HG03135 (cell line): ENCODE measurements around the gene UPK1A.
"Not testable (repeated sequence)": the region's sequence is repeated elsewhere in the genome, so short reads cannot be mapped to it uniquely, and the experiment has no call there.

Source experiments
- ATAC-seq: cut with Tn5 transposase; IDR thresholded peaks from one replicate; pipeline ENCODE4 v1.9.1; 2021; ENCODE audit warnings: mild to moderate bottlenecking, moderate library complexity; ENCODE audit not compliant: unreplicated experiment

The UPK1A gene

DNA sequence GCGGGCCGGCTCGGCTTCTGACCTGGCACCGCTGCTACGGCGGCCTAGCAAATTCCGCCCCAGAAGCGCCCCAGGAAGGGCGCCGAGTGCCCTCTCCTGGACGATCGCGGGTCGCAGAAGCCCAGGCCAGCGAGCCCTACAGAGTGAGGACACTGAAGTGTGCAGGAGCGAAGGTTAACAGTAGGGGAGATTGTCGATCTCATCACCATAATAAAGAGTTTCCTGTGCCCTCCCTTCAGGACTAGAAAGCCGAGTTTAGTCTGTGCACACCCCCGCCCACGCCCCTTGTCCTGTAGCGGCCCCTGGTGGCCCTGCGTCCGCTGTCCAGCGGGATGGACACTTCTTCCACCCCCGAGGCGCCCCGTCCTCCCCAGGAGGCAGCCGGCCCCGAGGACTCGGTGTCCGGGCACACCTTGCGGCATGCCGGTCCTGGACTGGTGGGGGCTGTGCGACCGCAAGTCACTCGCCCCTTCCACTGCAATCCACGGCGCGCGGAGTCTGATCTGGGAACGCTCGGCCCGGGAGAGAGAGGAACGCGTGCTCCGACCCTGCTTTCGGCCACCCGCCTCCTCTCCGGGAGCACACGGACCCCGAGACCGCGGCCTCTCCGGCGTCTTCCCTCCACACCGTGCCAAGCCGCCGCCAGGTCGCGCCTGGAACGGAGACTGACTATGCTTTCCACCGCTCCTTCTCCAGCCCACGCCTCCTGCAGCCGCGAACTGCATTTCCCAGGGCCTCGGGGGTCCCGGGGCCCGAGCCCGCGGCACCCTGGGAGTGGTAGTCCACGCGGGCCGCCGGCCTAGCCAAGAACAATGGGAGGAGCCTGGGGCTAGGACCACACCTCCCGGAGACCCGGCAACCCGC is 50.7 kb downstream of the UPK1A start:
- ATAC-seq, result peak; percentile 61

DNA sequence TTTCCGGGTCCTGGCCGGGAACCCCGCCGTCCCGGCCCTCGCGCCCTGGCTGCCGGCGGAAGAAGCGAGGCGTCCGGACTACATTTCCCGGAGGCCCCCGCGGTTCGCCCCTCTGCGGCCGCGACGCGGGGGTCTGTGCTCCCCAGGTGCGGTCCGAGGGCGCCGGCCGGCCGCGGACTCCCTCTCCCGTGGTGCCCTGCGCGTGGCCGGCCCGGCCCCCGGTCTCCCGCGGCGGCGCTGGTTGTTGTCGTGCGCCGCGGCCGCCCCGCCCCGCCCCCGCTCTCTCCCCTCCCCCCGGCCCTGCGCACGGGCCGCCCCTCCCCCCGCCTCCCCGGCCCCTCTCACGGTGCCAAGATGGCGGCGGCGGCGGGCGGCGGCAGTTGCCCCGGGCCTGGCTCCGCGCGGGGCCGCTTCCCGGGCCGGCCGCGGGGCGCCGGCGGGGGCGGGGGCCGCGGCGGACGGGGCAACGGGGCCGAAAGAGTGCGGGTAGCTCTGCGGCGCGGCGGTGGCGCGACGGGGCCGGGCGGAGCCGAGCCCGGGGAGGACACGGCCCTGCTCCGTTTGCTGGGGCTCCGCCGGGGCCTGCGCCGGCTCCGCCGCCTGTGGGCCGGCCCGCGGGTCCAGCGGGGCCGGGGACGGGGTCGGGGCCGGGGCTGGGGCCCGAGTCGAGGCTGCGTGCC is 51.5 kb downstream of the UPK1A start, which contains the start of gene KMT2B:
Gene KMT2B (plus strand): TSS at position 339 of the 680 bp plus-strand sequence. CDS start 16 bp downstream, at position 355.
- no peak for ATAC-seq

DNA sequence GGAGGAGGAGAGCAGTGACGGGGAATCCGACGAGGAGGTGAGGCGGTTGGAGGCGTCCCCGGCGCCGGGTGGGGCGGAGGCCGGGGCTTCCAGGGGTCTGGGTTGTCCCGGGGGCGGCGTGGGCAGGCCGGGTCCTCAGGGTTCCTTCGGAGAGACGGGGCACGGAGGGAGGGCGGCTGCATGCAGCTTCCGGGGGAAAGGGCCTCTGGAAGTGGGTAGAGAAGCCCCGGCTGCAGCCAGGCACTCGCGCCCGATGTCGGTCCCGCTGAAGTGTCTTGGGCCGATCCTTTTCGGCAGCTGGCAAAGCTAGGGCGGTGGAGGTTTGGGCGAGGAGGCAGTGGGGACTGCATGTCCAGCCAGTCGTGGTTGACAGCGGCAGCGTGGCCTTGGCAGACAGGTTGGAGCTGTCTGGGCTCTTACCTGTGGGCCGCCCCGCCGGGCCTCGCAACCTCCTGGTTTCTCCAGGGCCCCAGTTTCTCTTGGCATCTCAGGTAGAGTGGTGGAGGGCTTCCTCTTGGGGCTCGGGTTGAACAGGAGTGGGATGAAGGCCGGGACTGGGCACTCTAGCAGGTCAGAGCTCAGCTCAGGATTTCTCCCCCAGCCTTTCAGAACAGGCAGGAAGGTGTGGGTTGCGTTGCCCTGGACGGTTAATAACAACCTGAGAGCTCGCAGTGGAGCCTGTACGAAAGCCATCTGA is 52.2 kb downstream of the UPK1A start:
- no peak for ATAC-seq

DNA sequence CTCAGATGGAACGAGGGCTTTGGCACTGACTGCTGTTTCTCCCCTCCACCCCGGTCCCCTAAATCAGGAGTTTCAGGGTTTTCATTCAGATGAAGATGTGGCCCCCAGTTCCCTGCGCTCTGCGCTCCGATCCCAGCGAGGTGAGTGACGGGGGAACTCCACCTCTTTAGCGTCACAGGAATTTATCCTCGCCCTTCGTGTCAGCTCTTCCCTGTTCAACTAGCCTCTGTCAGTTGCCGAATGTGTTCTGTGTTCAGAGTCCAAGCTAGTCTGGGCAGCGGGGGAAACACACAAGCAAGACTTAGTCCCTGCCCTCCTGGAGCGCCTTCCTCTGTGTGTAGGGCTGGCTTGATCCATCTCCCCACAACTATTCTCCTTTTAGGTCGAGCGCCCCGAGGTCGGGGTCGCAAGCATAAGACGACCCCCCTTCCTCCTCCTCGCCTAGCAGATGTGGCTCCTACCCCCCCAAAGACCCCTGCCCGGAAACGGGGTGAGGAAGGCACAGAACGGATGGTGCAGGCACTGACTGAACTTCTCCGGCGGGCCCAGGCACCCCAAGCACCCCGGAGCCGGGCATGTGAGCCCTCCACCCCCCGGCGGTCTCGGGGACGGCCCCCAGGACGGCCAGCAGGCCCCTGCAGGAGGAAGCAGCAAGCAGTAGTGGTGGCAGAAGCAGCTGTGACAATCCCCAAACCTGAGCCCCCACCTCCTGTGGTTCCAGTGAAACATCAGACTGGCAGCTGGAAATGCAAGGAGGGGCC is 53.3 kb downstream of the UPK1A start:
- no peak for ATAC-seq

DNA sequence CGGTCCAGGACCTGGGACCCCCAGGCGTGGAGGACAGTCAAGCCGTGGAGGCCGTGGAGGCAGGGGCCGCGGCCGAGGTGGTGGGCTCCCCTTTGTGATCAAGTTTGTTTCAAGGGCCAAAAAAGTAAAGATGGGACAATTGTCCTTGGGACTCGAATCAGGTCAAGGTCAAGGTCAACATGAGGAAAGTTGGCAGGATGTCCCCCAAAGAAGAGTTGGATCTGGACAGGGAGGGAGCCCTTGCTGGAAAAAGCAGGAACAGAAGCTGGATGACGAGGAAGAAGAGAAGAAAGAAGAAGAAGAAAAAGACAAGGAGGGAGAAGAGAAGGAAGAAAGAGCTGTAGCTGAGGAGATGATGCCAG is 53.8 kb downstream of the UPK1A start:
- ATAC-seq, result no peak

DNA sequence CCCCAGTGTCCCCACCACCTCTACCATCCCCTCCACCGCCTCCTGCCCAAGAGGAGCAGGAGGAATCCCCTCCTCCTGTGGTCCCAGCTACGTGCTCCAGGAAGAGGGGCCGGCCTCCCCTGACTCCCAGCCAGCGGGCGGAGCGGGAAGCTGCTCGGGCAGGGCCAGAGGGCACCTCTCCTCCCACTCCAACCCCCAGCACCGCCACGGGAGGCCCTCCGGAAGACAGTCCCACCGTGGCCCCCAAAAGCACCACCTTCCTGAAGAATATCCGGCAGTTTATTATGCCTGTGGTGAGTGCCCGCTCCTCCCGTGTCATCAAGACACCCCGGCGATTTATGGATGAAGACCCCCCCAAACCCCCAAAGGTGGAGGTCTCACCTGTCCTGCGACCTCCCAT is 54.3 kb downstream of the UPK1A start:
- ATAC-seq, result no peak

DNA sequence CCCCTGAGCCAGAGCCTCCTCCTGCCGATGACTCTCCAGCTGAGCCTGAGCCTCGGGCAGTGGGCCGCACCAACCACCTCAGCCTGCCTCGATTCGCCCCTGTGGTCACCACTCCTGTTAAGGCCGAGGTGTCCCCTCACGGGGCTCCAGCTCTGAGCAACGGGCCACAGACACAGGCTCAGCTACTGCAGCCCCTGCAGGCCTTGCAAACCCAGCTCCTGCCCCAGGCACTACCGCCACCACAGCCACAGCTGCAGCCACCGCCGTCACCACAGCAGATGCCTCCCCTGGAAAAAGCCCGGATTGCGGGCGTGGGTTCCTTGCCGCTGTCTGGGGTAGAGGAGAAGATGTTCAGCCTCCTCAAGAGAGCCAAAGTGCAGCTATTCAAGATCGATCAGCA is 55.1 kb downstream of the UPK1A start:
- ATAC-seq, result no peak

DNA sequence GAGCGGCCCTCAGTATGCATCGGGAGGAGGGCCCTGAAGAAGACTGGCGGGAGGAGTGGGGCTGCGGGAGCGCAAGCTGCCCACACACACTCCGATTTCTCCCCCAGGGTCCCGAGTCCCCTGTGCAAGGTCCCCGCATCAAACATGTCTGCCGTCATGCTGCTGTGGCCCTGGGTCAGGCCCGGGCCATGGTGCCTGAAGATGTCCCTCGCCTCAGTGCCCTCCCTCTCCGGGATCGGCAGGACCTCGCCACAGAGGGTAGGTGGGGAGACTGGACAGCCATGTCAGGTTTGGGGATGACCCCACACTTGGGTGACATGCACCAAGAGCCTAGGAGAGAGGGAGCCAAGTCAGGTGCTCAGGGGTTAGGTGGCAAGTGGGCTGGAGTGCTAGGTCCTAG is 56.1 kb downstream of the UPK1A start:
- ATAC-seq, result no peak

DNA sequence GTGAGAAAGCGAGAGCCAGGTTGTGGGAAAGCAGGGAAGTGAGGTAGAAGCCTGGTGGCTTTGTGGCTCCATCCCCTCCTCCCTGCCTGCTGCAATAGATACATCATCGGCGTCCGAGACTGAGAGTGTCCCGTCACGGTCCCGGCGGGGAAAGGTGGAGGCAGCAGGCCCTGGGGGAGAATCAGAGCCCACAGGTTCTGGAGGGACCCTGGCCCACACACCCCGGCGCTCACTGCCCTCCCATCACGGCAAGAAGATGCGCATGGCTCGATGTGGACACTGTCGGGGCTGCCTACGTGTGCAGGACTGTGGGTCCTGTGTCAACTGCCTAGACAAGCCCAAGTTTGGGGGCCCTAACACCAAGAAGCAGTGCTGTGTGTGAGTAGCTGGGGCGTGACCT is 56.6 kb downstream of the UPK1A start:
- no peak for ATAC-seq

DNA sequence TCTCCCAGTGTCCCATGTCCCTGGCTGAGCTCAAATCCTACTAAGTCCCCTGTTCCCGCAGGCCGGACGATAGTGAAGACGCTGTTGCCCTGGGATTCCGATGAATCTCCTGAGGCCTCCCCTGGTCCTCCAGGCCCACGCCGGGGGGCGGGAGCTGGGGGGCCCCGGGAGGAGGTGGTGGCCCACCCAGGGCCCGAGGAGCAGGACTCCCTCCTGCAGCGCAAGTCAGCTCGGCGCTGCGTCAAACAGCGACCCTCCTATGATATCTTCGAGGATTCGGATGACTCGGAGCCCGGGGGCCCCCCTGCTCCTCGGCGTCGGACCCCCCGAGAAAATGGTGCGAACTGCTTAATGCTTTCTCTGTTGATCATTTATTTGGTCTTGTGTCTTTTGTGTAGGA is 57.4 kb downstream of the UPK1A start:
- ATAC-seq, result no peak

DNA sequence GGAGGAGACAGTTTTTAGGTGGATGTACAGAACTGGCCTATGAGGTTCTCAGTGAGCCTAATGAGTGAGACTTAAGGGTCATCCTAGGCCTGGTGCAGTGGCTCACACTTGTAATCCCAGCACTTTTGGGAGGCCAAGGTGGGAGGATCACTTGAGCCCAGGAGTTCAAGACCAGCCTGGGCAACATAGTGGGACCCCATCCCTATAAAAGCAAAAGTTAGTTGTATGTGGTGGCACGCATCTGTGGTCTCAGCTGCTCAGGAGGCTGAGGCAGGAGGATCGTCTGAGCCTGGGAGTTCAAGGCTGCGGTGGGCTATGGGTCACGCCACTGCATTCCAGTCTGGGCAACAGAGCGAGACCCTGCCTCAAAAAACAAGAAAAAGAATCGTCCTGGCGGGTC is 57.8 kb downstream of the UPK1A start:
- ATAC-seq, result not testable (repeated sequence)

DNA sequence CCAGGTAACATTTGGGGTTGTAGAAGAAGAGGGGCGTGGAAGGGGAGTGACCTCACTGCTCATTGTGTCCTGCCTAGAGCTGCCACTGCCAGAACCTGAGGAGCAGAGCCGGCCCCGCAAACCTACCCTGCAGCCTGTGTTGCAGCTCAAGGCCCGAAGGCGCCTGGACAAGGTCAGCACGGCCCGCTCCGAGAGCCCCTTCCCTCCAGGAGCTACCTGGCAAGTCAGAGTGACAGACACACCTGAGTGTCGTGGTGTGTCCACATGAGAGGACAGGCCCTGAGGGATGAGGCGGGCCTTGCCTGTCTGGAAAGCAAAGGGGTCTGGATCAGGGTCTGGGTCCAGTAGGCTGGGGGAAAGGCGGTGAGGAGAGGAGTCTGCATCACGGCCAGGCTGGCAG is 58.2 kb downstream of the UPK1A start:
- ATAC-seq, result no peak

DNA sequence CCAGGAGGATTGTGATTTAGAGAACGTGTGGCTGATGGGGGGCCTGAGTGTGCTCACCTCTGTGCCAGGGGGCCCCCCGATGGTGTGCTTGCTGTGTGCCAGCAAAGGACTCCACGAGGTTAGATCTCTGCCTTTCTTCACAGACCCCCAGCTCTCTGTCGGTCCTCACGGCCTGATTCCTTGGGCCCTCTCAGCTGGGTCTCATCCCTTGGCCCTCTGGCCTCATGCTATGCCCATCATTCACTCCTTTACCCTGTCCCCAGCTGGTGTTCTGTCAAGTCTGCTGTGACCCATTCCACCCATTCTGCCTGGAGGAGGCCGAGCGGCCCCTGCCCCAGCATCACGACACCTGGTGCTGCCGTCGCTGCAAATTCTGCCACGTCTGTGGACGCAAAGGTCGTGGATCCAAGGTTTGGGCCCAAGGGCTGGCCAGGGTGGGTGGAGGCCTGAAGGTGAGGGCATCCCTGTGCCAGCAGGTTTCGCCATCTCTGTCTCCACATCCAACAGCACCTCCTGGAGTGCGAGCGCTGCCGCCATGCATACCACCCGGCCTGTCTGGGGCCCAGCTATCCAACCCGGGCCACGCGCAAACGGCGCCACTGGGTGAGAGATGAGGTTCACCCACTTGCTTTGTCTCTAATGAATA is 59.0 kb downstream of the UPK1A start:
- no peak for ATAC-seq

DNA sequence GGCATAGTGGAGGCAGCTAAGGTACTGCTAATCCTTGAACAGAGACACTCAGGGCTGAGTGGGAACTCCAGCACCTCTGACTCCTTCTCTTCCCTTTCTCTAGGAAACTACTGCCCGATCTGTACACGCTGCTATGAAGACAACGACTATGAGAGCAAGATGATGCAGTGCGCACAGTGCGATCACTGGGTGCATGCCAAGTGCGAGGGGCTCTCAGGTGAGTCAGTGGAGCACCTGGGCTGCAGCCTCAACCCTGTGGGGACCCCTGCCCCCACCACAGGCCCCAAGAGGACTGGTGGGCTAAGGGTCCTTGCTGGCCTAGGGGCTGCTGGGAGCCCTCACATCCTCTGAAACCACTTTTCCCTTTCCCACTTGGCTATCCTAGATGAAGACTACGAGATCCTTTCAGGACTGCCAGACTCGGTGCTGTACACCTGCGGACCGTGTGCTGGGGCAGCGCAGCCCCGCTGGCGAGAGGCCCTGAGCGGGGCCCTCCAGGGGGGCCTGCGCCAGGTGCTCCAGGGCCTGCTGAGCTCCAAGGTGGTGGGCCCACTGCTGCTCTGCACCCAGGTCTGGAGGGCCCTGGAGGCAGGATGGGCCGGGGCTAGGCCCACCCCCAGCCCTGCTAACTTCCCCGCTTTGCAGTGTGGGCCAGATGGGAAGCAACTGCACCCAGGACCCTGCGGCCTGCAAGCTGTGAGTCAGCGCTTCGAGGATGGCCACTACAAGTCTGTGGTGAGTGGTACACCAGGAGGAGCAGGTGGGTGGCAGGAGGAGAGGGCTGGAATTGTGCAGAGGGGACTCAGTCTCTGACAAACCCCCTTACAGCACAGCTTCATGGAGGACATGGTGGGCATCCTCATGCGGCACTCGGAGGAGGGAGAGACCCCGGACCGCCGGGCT is 61.0 kb downstream of the UPK1A start:
- ATAC-seq, result no peak
